GM21515 (cell line): ENCODE results near the gene CD44.
"Not testable (repeated sequence)": the region's sequence is repeated elsewhere in the genome, so short reads cannot be mapped to it uniquely, and the experiment has no call there.

ENCODE experiments used
- ATAC-seq: cut with Tn5 transposase; IDR thresholded peaks from one replicate; pipeline ENCODE4 v1.9.1; 2021; ENCODE audit not compliant: unreplicated experiment

Gene CD44

DNA sequence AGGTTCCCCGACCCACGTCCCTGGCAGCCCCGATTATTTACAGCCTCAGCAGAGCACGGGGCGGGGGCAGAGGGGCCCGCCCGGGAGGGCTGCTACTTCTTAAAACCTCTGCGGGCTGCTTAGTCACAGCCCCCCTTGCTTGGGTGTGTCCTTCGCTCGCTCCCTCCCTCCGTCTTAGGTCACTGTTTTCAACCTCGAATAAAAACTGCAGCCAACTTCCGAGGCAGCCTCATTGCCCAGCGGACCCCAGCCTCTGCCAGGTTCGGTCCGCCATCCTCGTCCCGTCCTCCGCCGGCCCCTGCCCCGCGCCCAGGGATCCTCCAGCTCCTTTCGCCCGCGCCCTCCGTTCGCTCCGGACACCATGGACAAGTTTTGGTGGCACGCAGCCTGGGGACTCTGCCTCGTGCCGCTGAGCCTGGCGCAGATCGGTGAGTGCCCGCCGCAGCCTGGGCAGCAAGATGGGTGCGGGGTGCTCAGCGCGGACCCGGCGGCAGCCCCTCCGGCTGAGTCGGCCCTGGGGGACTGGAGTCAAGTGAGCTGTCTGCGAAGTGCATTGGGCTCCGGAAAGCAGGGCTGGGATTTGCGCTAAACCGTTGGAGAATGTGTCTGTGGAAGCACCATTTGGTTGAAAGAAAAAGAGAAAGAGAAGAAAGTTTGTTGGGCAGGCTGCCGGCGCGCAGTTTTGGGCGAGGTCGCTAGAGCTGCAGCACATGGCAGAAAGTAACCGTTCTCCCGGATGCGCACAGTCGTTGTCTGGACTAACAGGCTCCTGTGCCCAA is at the start of gene CD44:
CD44 (plus strand) TSS at position 229 of the 779 bp plus-strand sequence; CDS start at position 362, 133 bp downstream.
- ATAC-seq, result no peak

DNA sequence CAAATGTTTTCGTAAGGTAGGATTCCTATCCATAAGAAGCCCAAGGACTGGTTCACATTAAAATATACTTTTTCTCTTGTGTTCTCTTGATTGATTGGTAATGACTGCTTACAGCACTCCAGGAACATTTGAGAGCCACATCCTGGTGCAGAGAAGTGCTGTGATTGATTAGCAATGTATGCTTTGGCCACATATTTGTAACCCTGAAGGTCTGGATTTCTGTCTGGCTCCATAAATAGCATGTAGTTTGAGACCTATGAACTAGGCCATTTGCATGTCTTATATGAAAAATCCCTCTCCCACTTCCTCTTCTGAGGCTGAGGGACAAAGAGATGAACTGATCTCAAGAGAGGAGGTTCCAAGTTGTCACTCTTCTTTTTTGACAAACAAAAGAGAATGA is 49.3 kb upstream of the CD44 start:
- ATAC-seq, result peak; percentile 83

DNA sequence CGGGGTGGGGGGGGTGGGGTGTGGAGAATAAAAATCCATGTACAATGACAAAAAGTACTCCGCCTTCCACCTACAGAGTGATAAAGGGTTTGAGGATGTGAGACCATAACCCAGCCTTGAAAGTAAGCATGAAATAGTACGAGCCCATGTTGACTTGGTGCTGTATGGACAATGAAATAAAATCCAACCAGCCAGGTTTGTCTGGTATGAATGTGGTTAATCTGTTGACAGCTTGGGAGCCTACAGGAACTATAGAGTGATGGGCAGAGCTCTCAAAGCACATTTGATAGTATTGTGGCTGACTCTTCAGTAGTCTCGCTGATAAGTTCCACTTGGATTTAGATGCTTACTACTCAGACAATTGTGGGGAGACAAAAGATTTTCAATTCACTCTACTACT is 48.8 kb upstream of the CD44 start:
- ATAC-seq, result peak; percentile 24

DNA sequence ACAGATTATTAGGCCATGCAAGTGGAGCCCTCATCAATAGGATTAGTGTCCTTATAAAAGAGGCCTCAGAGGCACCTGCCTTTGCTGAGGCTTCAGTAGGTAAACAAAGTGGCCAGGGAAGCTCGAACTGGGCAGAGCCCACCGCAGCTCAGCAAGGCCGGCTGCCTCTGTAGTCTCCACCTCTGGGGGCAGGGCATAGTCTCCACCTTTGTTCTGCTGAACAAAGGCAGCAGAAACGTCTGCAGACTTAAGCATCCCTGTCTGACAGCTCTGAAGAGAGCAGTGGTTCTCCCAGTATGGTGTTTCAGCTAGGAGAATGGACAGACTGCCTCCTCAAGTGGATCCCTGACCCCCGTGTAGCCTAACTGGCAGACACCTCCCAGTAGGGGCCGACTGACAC is 48.0 kb upstream of the CD44 start:
- ATAC-seq, result not testable (repeated sequence)

DNA sequence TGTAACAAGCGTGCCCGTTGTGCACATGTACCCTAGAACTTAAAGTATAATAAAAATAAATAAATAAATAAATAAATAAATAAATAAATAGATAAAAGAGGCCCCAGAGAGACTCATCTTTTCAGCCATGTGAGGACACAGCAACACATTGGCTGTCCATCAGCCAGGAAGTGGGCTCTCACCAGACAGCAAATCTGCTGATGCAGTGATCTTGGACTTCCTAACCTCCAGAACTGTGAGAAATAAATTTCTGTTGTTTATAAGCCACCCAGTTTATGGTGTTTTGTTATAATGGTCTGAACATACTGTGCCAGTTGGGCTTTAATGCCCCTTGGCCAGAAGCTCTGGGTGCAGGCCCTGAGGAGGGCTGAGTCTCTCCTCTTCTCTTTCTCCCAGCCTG is 42.2 kb upstream of the CD44 start:
- ATAC-seq, result no peak

DNA sequence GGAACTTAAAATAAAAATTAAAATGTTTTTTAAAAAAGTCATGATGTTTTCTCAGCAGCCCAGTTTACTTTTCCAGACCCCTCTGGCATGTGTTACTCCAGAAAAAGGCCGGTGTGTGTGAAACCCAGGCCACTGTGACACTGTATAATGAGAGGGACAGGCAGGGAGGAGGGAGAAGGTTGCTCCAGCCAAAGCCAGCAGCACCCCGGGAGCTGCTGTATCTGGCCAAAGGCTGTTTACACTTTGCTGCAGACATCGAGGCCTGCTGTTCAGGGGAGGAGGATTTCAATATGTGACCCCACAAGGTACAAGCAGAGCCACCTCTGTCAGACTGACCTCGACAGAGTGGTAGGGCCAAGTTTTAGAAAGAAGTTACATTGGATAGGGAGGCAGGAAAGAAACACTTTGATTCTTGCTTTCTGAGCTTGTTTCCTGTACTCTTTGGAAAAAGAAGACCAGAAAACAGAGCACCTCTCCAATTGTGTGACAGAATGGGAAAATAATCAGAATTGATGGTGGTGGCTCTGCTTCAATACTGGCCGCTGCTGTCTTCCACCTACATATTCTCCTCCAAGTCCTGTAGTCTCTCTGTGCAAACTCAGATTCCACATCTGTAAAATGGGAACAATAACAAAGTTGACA is 41.0 kb upstream of the CD44 start:
- ATAC-seq, result no peak

DNA sequence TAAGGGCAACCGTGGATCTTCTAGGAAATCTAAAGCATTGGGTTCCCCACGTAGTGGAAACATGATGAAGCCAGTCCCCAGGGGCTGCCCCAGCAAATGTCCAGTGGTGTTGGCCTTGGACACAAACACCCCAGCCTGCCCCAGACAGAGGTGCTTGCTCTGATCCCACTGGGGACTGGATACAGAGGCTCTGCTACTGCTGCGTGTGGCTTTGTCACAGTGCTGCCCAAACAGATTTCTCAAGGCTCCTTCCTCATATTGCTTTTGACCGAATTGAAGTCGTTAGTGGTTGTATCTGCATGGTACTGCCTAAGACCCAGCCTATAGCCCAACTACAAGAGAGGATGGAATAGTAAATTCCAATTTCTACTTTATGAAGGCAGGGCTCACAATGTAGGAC is 40.1 kb upstream of the CD44 start:
- ATAC-seq, result no peak

DNA sequence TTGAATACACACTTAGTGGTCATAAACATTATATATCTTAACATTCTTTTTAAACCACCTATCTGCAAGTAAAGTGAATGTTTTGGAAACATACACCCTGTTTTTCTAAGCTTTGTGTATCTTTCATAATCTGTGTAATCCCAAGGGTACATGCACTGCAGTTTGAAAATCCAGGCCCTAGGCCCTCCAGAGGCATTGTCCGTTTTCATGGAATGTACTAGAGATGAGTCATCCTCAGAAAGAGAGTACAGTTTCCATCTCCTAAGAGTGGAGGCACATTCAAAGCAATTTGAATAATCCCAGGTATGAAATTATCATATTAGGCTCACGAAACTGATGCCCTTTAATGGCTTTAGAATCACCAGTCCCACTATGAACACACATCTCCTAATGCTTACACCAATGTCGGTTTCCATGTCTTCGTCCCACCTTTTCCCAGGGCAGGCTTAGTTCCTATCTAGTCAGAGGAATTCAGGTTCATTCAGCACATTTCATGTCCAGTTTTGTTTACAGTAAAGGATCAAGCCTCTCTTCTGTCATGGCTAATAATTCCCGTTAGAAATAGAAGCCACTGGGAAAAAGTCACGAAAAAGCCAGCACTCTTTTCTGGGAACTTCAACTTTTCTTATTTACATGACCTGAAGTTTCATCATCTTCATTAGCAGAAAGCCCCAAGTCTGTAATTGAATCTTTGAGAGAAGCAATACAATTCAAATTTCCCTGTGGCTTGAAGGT is 39.5 kb upstream of the CD44 start:
- ATAC-seq, result no peak

DNA sequence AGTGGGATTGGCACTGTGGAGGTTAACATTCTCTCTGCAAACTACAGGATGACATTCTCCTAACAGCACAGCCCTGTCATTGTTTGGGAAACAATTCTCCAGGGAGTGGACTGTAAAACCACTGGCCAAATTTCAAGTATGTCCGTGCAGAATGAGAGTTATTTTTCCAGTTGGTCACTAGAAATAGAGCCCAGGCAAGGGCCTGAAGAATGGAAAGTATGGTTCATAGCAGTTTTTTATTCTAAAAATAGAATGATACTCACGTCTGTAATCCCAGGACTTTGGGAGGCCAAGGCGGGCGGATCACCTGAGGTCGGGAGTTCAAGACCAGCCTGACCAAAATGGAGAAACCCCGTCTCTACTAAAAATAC is 39.0 kb upstream of the CD44 start:
- no peak for ATAC-seq

DNA sequence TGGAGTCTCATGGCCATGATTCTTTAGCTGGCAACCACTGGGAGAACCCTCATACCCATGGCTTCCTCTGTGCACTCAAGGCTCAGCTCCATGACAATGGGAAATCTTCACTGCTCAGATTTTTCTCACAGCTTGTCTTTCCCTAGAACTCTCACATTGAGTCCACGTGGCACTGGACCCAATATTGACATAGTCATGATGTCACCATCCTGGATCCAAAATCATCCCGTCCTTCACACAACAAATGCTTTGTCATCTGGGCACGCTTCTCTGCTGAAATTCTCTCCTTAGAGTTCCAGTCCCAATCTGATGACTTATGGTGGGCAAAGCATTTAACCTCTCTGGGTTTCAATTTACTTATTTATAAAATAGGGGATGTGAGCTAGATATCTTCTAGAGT is 37.7 kb upstream of the CD44 start:
- ATAC-seq, result no peak

DNA sequence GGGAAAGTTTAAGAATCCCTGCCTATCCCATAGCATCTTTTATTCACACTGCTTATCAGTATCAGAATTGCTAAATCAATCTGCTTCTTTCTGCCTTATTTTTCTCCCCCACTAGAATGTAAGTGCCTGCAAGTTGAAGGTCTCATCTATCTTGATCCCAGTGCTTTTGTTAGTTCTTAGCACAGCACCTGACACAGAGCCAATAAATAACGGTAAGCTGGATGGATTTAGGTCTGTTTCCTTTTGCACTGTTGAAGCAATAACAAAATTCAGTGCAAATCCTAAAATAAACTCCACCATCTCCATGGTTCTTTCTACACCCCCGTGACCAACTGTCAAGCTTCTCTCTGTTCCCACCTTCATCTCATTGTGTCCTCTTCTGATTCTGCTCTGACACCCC is 36.7 kb upstream of the CD44 start:
- ATAC-seq, result no peak

DNA sequence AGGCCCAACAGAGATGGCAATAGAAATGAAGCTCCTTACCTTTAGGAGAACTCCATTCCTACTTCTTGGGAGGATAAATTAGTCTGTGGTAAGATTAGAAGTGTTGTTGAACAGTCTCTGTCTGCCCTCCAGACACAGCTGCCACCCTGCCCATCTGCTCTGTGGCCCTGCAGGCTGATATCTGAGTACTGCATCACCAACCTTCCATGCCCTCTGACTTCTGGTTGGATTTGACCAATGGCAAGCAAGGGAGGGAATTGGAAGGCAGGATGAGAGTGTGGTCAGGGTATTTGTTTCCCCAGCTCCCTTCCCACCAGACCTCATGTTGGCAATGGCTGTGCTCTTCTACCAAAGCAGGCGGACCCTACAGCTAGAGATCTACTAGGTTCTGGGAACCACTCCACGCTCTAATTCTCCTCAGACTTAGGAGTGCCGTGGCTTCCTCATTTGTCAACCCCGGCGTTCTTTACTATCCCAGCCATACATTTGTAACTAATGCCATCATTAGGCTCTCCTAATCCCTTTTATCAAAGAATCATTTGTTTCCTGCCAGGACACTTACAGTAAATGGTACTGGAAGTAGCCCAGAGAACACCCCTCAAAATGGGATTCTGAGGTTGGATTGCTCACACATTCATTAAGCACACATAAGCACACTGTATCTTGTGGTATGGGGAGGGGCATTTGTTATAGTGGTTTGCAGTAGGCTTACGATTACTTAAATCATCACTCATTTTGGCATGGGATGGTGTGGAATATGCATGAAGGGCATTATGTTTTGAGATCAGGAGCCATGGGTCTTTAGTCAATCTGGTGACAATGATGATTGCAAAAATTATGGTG is 35.4 kb upstream of the CD44 start:
- no peak for ATAC-seq

DNA sequence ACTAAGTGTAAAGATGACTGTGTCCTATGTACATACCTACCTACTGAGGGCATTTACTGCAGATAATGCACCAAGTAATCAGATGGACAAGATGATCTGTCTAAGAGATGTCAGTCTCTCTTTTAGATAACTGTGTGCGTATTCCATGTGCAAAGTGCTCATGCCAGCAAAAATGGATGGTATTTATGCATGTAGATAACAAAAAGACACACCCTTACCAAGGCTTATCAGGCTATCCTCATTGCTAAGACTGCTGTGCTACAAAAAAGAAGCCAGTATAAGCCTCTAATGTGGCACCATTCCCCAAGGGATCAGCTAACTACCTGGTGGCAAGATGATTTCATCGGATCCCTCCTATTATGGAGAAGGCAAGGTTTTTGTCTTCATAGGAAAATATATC is 34.3 kb upstream of the CD44 start:
- no peak for ATAC-seq

DNA sequence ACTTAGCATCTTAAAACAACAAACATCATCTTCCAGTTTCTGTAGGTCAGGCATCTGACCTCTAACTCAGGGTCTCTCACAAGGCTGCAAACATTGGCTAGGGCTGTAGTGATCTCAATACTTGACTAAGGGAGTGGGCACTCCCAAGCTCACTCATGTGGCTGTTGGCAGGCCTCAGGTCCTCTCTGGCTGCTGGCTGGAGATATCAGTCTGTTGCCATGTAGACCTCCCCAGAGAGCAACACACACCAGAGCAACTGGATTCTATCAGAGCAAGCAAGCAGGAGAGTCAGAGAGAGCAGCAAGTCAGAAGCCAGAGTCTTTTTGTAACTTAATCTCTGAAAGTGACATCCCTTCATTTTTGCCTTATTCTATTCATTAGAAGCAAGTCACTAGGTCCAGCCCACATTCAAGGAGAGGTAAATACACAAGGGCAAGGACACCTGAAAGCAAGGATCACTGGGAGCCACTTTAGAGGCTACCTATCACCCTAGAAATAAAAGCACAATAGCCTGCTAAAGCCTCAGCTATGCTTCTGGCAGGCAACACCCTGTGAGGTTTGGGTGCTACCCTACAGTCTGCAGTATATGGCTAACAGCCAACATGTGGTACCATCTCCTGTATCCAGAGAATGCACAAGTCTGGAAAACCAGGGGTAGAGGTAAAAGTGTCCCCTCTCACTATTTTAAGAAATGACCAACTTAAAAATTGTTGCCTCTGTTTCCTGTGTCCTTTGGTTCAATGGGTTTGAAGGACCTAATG is 33.5 kb upstream of the CD44 start:
- ATAC-seq, result no peak

DNA sequence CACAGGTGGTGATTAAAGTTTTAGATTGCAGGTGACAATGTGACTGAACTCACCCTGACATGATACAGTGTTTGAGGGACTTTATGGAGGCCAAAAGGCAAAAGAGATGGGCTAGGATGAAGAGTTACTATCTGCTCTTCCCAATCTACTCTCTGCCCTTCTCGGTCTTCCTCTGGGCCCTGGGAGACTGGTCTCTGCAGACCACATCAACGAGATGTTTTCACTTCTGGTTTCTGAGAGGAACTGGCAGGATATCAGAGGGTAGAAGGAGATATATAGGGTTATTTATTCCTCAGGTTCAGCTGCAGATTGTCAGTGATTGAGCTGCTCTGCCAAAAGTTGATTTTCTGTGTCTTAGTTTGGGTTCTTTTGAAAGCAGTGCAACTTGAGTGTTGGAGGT is 32.4 kb upstream of the CD44 start:
- ATAC-seq, result peak; percentile 75

DNA sequence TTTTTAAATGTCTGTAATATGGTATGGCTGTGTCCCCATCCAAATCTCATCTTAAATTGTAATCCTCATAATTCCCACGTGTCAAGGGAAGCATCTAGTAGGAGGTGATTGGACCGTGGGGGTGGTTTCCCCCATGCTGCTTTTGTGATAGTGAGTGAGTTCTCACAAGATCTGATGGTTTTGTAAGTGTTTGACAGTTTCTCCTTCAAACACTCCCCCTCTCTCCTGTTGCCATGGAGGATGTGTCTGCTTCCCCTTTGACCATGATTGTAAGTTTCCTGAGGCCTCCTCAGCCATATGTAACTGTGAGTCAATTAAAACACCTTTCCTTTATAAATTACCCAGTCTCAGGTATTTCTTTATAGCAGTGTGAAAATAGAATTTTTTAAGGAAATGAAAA is 31.1 kb upstream of the CD44 start:
- ATAC-seq, result no peak

DNA sequence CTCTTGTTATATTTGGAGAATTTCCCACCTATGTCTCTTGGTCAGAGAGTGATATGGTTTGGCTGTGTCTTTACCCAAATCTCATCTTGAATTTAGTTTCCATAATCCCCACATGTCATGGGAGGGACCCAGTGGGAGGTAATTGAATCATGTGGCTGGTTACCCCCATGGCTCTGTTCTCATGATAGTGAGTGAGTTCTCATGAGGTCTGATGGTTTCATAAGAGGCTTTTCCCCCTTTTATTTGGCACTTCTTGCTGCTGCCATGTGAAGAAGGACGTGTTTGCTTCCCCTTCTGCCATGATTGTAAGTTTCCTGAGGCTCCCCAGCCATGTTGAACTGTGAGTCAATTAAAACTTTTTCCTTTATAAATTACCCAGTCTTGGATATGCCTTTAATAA is 30.6 kb upstream of the CD44 start:
- ATAC-seq, result not testable (repeated sequence)

DNA sequence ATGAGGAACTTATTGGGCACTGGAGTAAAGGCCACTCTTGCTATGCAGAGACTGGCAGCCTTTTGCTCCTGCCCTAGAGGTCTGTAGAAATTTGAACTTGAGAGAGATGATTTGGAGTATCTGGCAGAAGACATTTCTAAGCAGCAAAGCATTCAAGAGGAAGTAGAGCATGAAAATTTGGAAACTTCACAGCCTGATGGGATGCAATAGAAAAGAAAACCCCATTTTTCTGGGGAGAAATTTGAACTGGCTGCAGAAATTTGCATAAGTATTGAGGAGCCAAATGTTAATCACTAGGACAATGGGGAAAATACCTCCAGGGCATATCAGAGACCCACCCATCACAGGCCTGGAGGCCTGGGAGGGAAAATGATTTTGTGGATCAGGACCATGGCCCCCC is 29.9 kb upstream of the CD44 start:
- no peak for ATAC-seq

DNA sequence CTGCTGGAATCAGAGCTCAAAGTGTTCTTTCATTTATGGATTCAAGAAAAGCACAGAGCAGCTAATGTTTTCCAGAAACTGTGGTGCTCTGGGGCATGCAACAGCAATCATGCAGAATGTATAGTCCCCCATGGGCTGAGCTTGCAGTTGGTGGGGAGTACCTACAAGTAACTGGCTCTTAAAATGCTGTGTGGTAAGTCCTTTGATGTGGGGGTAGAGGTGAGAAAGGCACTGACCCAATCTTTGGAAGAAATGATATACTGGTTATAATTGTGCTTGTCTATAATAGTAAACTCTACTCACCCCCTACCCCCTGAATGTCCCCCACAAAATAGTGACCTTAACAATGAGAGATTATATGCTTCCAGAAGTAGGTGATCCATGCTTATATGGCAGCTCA is 29.1 kb upstream of the CD44 start:
- ATAC-seq, result no peak
